ENCODE data around the gene KLHL25.
A peak's percentile ranks its signal among the peaks of the same experiment; 100 is the strongest.
"Not testable (repeated sequence)": the region's sequence is repeated elsewhere in the genome, so short reads cannot be mapped to it uniquely, and the experiment has no call there.

The KLHL25 gene

DNA sequence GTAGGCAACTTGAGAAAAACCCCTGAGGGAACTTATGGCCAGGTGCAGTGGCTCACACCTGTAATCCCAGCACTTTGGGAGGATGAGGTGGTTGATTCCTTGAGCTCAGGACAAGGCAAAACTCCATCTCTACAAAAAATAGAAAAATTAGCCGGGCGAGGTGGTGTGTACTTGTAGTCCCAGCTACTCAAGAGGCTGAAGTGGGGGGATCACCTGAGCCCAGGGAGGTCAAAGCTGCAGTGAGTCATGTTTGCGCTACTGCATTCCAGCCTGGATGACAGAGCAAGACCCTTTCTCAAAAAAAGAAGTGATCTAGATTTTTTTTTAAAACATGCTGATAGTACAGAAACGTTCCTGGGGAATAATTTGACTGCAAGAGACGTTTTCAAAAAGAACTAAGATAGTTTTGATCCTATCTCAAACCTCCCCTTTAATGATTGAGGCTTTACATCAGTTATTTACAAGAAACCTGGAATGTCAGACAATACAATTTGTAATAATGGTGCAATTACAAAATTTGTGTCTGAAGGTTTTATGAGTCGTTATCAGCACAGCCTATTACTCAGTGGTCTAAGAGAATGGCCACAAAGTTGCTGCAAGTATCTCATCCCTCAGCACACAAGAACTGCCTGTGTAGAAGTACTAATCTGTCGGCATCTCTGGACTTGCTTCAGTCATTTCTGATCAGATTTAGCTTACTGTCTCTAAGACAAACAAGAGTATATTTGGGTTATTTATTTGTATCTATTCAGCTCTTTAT lies 32.2 kb upstream of the KLHL25 start:
- H3K4me1 Mint-ChIP-seq: peaks cover 0 to 1% of the 10 kb centered on the region in 2 donors
- no peak for DNase-seq
- peaks cover 14 to 16% of the 10 kb centered on the region in 2 donors for H3K27me3 Mint-ChIP-seq
- no peak overlapping the region for H3K27ac Mint-ChIP-seq
- no peaks in the 10 kb centered on the region for H3K9me3 Mint-ChIP-seq
- H3K4me3 Mint-ChIP-seq: no peak overlapping the region
- ATAC-seq (replicated peaks): no peak
- no peaks in the 10 kb centered on the region for H3K36me3 Mint-ChIP-seq

DNA sequence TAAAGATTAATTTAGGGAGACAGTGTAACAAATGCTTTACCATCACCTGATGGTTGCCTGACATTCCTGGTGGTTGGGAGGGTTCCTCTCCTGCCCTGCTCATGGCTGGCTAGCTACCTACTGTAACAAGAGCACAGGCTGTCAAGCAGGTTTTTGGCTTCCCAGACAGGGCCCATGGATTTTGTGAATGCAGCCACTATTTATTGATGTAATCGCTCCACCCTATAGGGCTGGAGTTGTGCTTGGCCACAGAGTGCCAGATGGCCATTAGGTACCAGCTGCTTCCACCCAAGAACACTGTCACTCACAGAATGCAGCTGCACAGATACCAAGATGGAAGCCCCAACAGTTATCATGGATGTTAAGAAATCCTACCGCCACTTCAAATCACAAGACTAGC lies 31.0 kb upstream of the KLHL25 start:
- no peak overlapping the region for H3K4me3 Mint-ChIP-seq
- no peaks in the 10 kb centered on the region for H3K36me3 Mint-ChIP-seq
- no peaks in the 10 kb centered on the region for H3K4me1 Mint-ChIP-seq
- H3K9me3 Mint-ChIP-seq: no peaks in the 10 kb centered on the region
- ATAC-seq (replicated peaks) (no peak), DNase-seq (no peak)
- peaks cover 10 to 16% of the 10 kb centered on the region in 2 donors for H3K27me3 Mint-ChIP-seq
- no peak overlapping the region for H3K27ac Mint-ChIP-seq

DNA sequence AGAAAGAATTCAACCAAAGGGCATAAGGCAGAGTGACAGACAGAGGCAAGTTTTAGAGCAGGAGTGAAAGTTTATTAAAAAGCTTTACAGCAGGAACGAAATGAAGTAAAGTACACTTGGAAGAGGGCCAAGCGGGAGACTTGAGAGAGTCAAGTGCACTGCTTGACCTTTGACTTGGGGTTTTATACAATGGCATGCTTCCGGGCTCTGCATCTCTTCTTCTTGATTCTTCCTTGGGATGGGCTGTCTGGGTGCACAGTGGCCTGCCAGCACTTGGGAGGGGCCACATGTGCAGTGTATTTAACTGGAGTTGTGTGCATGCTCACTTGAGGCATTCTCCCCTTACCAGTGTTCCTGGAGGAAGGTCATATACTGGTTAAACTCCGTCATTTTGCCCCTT lies 30.4 kb upstream of the KLHL25 start:
- DNase-seq (no peak), ATAC-seq (replicated peaks) (no peak)
- Mint-ChIP-seq H3K27me3 (peaks cover 4 to 14% of the 10 kb centered on the region in 2 donors), H3K4me3 (no peak overlapping the region), H3K4me1 (no peaks in the 10 kb centered on the region), H3K9me3 (no peaks in the 10 kb centered on the region), H3K36me3 (no peaks in the 10 kb centered on the region), H3K27ac (no peak overlapping the region)

DNA sequence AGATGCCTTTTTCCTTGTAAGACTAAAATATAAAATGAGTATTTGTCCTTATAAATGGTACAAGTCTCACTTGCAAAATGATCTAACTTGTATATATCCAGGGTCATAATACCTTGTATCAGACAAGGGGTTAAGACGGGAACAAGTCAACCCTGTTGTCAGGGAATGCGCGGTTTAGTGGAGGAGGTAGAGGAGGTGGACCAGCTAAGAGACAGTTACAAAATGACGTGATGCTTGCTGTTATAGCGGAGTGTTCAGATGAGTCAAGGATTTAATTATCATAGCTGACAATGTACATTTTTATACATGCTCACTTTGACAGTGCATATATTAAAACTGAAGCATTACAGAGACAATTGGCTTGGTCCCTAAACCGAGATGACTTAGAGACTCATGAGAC lies 26.8 kb upstream of the KLHL25 start:
- Mint-ChIP-seq H3K4me1 (no peaks in the 10 kb centered on the region), H3K36me3 (no peaks in the 10 kb centered on the region), H3K9me3 (no peaks in the 10 kb centered on the region), H3K4me3 (no peak overlapping the region), H3K27me3 (peaks cover 10 to 12% of the 10 kb centered on the region in 2 donors), H3K27ac (no peak overlapping the region)
- DNase-seq (no peak), ATAC-seq (replicated peaks) (no peak)

DNA sequence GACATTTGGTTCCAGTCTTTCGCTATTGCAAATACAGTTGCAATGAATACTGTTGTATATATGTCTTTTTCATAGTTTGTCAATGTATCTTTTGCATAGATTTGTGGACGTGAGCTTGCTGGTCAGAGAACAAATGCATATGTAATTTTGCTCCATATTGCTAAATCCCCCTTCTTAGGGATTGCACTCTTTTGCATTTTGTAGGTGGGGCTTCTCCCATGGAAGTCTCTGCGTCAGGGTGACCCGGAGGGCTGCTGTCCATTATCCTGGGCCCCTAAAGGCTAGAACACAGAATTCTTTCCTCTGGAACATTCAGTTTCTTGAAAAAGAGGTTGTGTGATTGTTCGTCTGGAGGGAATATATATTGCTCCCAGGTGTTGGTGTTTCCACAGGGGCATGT lies 25.2 kb upstream of the KLHL25 start:
- Mint-ChIP-seq H3K4me1 (no peaks in the 10 kb centered on the region), H3K9me3 (no peaks in the 10 kb centered on the region), H3K27me3 (peaks cover 10 to 12% of the 10 kb centered on the region in 2 donors), H3K4me3 (no peak overlapping the region), H3K27ac (no peak overlapping the region), H3K36me3 (no peaks in the 10 kb centered on the region)
- ATAC-seq (replicated peaks): no peak
- no peak for DNase-seq

DNA sequence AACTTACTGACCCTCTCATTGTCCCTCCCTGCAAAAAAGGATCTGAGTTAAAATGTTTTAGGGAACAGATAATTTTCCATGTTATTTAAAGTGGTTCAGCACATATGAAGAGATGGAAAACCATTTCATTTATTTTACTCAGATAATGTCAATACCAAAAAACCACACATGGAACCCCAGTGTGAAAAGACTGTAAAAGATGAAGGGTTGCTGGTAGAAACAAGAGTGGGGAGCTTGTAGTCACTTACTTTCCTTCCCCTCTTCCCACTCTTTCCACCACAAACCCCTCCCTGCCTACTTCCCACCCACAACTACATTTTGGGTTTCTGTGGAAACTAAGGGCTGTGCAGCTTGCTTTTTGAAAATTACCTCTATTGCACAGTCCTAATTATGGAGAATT lies 18.5 kb upstream of the KLHL25 start:
- Mint-ChIP-seq H3K36me3 (no peaks in the 10 kb centered on the region), H3K9me3 (no peaks in the 10 kb centered on the region), H3K4me3 (no peak overlapping the region), H3K4me1 (no peaks in the 10 kb centered on the region), H3K27me3 (peaks cover 0 to 6% of the 10 kb centered on the region in 2 donors), H3K27ac (no peak overlapping the region)
- no peak for ATAC-seq (replicated peaks)
- no peak for DNase-seq

DNA sequence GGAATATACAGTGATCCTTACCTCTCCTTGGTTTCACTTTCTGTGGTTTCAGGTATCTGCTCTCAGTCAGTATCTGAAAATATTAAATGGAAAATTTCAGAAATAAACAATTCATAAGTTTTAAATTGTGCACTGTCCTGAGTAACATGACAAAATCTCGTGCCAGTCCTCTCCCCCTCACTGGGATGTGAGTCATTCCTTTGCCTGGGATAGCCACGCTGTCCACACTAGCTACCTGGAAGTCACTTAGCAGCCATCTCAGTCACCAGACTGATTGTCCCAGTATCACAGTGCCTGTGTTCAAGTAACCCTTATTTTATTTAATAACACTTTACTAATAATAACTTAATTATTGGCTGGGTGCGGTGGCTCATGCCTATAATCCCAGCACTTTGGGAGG lies 15.3 kb upstream of the KLHL25 start:
- no peak overlapping the region for H3K27ac Mint-ChIP-seq
- no peak overlapping the region for H3K4me3 Mint-ChIP-seq
- H3K36me3 Mint-ChIP-seq: no peaks in the 10 kb centered on the region
- H3K27me3 Mint-ChIP-seq: peaks cover 3% of the 10 kb centered on the region in 2 donors
- ATAC-seq (replicated peaks) (no peak), DNase-seq (no peak)
- H3K4me1 Mint-ChIP-seq: no peaks in the 10 kb centered on the region
- no peaks in the 10 kb centered on the region for H3K9me3 Mint-ChIP-seq

DNA sequence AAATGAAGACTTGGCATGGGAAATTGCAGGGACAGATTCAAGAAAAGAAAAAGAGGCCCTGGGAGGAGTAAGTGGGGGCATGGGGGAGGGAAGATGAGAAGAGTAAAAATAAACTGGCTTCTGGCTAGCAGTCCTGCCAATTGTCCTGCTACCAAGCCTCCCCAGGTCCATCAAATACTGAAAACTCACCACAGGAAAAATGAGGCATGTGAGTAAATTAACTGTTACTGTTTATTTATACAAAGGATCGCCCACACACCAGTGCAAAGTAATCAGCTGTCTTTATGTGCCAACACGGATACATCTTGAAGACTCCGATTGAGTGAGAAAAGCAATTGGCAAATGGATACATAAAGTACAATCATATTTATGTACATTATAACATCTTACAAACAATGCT lies 10.7 kb upstream of the KLHL25 start:
- Mint-ChIP-seq H3K4me3 (no peak overlapping the region), H3K27ac (no peak overlapping the region), H3K9me3 (no peaks in the 10 kb centered on the region), H3K4me1 (peaks cover 7 to 19% of the 10 kb centered on the region in 2 donors), H3K27me3 (peaks cover 5 to 6% of the 10 kb centered on the region in 2 donors), H3K36me3 (no peaks in the 10 kb centered on the region)
- ATAC-seq (replicated peaks): no peak
- DNase-seq: no peak

DNA sequence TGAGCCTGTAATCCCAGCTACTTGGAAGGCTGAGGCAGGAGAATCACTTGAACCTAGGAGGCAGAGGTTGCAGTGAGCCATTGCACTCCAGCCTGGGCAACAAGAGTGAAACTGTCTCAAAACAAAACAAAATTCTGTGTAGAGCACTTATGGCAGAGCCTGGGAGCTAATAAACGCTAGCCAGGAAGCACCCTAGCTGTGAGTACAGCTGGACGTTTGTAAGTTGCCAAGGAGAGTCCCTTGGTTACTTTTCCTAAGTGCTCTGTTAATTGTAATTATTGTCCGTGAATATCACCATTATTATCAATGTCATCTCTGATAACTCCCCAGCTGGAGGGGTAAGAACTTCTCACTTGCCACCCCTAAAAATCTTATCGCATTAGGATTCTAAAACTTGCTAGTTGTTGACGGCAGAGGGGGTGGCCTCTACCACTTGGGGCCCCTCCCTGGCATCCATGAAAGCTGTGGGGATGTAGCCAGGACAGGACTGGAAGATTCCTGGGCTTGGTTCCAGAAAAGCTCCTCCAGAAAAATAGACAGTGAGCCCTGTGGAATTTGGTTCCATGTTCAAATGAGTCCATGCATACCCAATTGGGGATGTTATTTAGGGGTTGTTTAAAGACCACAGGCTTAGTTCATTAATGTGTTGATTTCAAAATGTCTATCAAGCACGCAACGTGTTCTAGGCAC lies 9.9 kb upstream of the KLHL25 start:
- Mint-ChIP-seq H3K4me3 (no peak overlapping the region), H3K27ac (no peak overlapping the region), H3K4me1 (peaks cover 10 to 22% of the 10 kb centered on the region in 2 donors), H3K9me3 (no peaks in the 10 kb centered on the region), H3K36me3 (no peaks in the 10 kb centered on the region), H3K27me3 (peaks cover 5 to 6% of the 10 kb centered on the region in 2 donors)
- ATAC-seq (replicated peaks): no peak
- no peak for DNase-seq

DNA sequence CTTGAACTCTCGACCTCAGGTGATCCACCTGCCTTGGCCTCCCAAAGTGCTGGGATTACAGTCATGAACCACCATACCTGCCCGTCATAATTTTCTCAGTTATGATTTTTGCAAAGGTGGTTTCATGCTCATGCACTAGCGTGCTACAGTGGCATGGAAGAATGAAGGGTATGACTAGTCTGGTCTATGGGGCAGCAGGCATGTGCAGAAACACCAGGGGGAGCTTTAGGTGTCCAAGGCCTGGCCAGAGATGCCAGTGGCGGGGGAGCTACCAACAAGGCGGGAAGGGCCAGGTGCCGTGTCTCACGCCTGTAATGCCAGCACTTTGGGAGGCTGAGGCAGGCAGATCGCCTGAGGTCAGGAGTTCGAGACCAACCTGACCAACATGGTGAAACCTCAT lies 7.9 kb upstream of the KLHL25 start:
- DNase-seq; H3K9me3 Mint-ChIP-seq; H3K27ac Mint-ChIP-seq; H3K27me3 Mint-ChIP-seq; H3K4me3 Mint-ChIP-seq; ATAC-seq (replicated peaks); H3K36me3 Mint-ChIP-seq: not testable (repeated sequence)
- peaks cover 10 to 22% of the 10 kb centered on the region in 2 donors for H3K4me1 Mint-ChIP-seq

DNA sequence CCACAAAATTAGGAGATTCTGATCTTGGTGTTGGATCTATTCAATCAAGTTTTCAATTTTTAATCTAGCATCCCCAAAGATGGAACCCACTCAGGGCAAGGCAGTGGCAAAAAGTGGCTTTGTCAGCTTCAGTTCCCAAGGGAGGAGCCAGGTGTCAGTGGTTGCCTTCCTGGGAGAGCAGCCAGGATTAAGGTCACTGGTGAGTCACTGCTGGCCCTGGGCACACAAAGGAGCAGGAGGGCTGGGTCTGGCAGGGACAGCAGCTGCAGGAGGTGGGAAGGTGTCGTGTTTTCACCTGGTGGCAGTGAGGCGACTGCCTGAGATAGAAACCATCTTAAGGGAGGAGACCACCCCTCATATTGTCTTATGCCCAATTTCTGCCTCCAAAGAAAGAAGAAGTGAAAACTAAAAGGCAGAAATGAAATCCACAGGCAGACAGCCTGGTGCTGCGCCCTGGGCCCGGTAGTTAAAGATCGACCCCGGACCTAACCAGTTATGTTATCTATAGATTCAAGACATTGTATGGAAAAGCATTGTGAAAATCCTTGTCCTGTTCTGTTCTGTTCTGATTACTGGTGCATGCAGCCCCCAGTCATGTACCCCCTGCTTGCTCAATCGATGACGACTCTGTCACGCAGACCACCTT lies 5.9 kb upstream of the KLHL25 start:
- Mint-ChIP-seq H3K27ac (no peak overlapping the region), H3K9me3 (no peaks in the 10 kb centered on the region), H3K4me3 (peak overlapping the region in 1 of 2 donors; percentile 34), H3K27me3 (peaks cover 6 to 8% of the 10 kb centered on the region in 2 donors), H3K36me3 (no peaks in the 10 kb centered on the region), H3K4me1 (peaks cover 14 to 26% of the 10 kb centered on the region in 2 donors)
- peak; percentile 71 to 72 for ATAC-seq (replicated peaks)
- DNase-seq: peak; percentile 8

DNA sequence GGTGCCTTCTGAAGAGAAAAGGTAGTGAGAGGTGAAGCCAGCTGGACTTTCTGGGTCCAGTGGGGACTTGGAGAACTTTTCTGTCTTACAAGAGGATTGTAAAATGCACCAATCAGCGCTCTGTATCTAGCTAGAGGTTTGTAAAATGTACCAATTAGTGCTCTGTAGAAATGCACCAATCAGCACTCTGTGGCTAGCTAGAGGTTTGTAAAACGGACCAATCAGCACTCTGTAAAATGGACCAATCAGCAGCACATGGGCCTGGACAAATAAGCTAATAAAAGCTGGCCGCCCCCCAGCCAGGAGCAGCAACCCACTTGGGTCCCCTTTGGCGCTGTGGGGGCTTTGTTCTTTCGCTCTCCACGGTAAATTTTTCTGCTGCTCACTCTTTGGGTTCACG lies 1.6 kb upstream of the KLHL25 start:
- Mint-ChIP-seq H3K4me1 (peaks cover 32 to 40% of the 10 kb centered on the region in 2 donors), H3K27me3 (peaks cover 6 to 11% of the 10 kb centered on the region in 2 donors)
- H3K9me3 Mint-ChIP-seq; H3K27ac Mint-ChIP-seq; H3K36me3 Mint-ChIP-seq; DNase-seq; ATAC-seq (replicated peaks); H3K4me3 Mint-ChIP-seq: not testable (repeated sequence)

DNA sequence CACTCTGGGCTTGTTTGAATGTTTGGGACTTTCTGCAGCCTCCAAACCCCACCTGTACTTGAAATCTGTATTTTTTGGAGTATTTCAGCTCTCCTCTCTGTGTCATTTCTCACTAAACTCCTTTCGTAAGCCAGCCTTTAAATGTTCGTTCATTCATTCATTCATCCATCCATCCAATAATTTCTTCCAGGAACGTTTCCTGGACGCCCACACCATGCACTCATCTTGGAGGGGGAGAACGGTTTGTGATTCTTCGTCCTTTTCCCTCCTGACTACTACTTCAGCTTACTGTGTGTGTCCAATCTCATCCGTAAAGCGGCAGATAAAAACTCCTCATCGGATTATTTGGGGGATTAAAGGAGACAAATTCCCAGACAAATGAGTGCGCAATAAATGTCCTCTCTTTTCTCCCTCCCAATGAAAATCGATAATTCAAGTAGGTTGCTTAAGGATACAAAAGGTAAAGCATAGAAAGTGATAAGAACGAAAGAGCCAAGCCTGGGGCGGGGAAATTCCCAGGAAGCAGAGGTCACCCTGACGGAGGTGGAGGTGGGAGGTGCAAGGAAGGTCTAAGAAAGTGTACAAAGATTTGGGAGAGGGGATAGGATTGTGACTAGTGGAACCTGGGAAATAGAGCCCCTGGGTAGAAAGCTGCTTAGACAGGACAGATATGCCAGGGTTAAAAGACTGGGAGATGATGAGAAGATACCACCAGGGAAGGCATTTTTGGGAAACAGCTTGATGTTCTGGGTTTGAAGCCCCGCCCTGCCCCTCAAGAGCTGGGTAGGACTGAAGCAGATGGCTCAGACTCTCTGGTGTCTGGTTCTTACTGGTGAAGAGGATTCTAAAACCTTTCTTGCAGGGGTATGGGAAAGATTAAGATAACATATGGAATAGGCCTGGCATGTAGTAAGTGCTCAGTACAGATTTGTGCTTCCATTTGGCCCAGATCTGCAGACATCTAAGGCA lies 896 bp upstream of the KLHL25 start:
- H3K36me3 Mint-ChIP-seq: no peaks in the 10 kb centered on the region
- DNase-seq: no peak
- no peak for ATAC-seq (replicated peaks)
- no peak overlapping the region for H3K27ac Mint-ChIP-seq
- no peaks in the 10 kb centered on the region for H3K9me3 Mint-ChIP-seq
- peaks cover 6 to 11% of the 10 kb centered on the region in 2 donors for H3K27me3 Mint-ChIP-seq
- peak overlapping the region; percentile 87 to 88 for H3K4me3 Mint-ChIP-seq
- H3K4me1 Mint-ChIP-seq: peaks cover 27 to 32% of the 10 kb centered on the region in 2 donors

Measured in stimulated activated naive B cell treated with anti-CD40 and anti-IgM and Interleukin-4, amounts not matched to agents 10 μg/mL and 1 μg/mL and 100 μg/mL, for 72 hours (primary cell).